ENCODE results near the gene DICER1. TPM values are rescaled to one million over a fixed set of nuclear protein-coding genes. Genes with fewer than 3 reads are reported as not detected.

The DICER1 gene
- total RNA-seq, 1 donor from 2014 or later = 70.1 TPM

- DNase-seq = no peak
Observed at GRCh38 chr14:95122621-95122945, 34.7 kb downstream of the DICER1 start.

DNA sequence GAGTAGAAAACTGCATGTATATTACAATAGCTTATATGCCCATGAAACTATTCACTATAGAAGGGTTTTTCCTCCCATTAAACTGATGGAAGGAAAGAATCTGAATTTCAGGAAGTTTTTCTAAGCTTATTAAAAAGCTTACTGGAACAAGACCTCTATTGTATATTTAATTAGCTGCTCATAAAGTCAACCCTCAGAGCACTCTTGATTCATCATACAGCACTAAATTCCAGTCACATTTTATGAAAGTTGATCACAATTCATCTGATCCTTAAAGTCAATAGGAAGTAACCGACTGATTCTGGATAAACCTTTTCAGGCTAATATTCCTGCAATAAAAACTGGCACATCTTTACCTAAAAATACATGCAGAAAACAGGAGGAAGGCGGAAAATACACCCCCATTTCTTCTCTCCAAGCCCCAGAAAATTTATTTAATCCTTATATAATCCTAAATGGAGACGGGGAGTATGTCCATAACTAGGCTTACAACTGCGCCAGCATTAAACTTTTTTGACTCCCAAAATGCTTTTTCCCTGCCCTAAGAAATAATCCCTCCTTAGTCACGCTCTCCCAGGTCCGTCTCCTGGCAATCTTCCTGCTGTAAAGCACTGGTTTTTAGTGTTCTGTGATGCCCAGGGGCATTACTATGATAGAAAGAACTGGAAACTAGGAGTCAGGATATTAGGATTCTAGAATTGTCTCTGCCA, 35.3 kb downstream of the DICER1 start:
- no peak for DNase-seq

DNA sequence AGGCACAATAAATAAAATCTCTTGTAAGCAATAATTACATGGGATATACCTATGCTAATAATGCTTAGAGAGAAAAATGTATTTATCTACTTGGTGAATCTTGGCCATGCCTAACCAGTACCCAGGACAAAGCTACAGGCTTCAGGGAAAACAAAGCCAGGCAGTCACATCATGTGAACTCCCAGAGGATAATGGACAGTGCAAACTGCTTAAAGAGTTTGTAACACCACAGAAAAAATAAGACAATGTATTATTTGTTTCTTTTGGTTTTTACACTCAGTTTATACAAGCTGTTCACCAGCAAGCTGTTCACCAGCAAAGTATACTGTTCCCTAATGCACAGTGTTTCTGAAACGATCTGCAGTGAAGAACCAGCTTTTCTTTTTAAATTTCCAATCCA, 38.0 kb downstream of the DICER1 start:
- DNase-seq = no peak

GRCh38 chr14:95117937-95118721, 39.2 kb downstream of the DICER1 start:
- DNase-seq = no peak

- no peak for DNase-seq
Observed at GRCh38 chr14:95113476-95113875, 43.9 kb downstream of the DICER1 start.

DNA sequence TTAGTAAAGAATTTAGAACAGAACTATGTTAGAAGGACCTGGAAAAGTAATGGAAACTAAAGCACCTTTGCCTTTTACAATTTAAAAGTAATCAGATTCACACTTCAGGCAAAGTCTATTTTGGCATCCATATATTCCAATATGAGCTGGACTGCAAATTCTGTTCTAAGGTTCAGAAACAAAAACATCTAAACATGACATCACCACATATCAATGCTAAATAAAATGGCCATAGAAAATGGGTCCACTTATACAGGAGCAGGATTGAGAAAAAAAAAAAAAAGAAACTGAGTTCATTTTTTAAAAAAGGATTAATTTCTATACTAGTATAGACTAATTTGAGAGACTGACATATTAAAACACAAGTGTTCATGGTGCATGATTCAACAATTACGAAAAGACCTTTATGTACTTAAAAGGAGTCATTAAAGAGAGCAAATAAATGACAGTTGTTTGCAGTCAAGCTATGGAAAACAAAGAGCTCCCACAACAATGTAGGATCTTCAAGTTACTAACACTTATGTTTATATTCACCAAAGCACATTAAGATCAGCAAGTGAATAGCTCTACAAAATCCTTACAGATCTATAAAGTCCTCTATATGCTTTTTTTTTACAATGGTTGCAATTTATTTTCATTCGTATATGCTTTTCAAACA, 45.7 kb downstream of the DICER1 start:
- DNase-seq = no peak

DNA sequence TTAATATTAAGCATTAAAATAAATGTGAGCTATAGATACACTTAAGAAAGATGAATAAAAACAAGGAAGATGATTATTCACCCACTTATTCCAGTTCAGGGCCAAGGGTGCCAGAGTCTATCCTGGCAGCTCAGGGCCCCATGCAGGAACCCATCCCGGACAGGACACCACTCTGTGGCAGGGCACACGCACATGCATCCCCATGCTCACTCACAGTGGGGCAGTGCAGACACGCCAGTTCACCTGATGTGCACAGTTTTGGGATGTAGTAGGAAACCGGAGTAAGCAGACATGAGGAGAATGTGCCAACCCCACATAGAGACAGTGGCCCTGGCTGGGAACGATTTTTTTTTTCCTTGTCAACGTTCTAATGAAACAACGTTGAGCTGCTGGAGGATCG, 47.2 kb downstream of the DICER1 start:
- DNase-seq = no peak

- DNase-seq = no peak
Observed at GRCh38 chr14:95107711-95108110, 49.6 kb downstream of the DICER1 start.

GRCh38 chr14:95106971-95107370, 50.4 kb downstream of the DICER1 start:
- no peak for DNase-seq

DNA sequence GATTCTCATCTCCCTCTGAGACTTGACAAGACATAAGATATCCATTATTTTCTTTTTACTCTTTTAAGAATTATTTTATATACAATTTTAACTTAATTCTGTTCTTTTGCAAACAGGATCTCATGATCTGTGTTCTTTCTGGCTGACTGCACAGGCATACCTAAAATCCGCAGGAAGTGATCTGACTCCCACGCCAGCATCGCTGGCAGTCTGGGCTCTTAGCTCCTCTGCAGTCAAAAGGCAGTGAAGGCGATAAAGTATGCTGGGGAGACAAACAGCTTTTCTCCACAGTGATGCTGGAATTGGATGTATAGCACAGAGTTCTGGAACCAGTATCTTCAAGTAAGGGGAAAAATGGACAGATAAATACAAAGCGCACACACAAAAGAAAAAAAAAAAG, 52.4 kb downstream of the DICER1 start:
- DNase-seq = no peak

GRCh38 chr14:95102680-95103044, 54.7 kb downstream of the DICER1 start:
- no peak for DNase-seq

DNA sequence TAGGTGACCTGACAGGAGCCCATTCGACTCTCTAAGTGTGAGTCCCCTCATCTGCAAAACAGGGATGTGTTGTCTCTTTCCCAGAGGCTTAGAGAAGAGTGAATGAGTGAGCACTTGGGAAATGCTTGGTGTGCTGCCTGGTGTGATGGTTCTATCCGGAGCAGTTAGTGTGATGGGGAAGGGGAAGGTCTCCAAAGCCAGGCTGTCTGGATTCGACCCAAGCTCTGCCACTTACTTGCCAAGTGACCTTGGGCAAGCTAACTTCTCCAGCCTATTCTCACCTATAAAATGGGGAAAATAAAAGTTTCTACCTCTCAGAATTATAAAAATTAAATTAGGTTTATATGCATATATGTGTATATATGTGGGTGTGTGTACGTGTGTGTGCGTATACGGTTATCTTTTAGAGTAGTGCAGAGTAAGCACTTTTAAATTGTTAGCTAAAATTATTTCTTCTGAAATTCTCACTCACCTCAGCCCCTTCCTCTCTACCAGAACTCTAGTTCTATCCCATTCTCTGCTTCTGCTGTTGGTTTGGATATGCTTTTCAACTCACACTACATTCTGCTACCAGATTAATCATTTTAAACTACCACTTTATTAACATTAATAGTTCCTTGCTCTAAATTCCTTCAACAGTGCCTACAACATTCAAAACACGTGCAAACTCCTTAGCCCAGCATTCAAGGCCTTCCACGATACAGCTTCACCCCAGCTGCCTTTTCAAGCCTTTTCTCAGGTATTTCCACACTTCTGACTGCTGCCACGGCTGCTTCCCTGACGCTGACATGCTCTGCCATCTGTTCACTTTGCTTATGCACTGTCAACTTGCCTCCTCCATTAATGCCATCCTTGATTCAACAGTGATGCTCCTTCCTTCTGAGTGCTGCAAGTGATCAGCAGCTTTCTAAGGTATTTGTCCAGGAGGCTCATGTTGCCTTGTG, 55.3 kb downstream of the DICER1 start:
- no peak for DNase-seq

DNA sequence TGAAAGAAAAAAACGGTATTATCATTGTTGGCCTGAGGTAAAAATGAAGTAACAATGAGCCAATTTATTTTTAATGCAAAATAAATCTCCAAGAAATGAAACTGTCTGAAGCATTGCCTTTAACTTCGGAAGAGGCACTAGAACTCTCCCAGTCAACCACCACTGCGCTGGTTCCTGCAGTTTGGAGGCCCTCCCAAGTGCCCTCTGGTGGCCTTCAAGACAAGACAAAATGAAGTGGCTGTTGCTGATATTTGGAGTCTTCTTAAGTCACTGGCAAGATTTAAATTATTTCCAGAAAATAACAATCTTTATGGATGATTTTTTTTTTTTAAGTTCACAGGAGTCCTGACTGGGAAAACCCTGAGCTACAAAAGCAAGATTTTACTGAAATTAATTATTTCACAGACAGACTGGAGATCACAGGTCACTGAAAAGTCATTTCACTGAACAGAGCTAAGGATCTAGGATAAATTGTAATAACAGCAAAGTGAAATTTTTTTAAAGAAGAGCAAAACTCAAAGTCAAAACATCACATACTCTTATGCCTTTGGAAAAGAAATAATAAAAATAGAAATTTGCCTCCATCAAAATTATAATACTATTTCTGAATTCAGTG, 58.2 kb downstream of the DICER1 start:
- DNase-seq = peak; percentile 72

- no peak for DNase-seq
Observed at GRCh38 chr14:95097385-95097784, 59.9 kb downstream of the DICER1 start.

- no peak for DNase-seq
Observed at GRCh38 chr14:95096476-95096875, 60.9 kb downstream of the DICER1 start.

DNA sequence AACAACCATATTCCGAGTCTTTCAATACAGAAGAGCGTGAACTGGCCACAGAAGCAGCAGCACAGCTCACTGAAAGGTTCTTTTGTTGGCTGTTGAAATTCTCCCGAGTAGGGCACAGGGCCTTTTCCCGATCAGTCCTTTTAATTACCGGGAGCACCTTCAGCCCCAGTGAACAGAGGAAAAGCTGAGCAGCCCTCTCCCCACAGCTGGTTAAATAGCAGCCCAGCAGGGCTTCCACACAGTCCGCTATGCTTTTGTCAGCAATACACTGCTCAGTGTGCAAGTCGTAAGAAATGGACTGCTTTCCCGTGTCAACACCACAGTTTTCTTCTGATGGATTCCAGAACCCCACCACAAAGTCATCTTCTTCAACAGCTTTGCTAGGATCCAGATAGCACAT, 61.3 kb downstream of the DICER1 start:
- DNase-seq = no peak

- DNase-seq = no peak
Observed at GRCh38 chr14:95092723-95093122, 64.6 kb downstream of the DICER1 start.

- no peak for DNase-seq
Observed at GRCh38 chr14:95091581-95091980, 65.7 kb downstream of the DICER1 start.

GRCh38 chr14:95088665-95089064, 68.7 kb downstream of the DICER1 start:
- no peak for DNase-seq

DNA sequence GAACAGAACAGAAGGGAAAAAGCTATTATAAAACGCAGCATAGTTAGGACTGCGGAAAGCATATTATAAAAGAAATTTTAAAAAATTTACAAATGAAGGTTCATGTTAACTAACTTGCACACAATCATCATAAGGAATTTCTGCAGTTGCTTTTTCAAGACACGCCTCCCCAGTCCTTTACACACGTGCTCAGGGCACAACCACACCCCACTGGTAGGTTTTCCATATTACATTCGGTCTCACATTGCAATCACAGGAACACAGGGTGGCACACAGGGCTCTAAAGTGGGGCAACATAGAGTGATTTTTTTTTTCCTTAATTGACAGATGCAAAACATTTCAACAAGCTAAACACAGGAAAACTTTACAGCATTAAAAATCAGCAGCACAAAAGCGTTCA, 69.7 kb downstream of the DICER1 start:
- no peak for DNase-seq

GRCh38 chr14:95085321-95085720, 72.0 kb downstream of the DICER1 start:
- no peak for DNase-seq

DNA sequence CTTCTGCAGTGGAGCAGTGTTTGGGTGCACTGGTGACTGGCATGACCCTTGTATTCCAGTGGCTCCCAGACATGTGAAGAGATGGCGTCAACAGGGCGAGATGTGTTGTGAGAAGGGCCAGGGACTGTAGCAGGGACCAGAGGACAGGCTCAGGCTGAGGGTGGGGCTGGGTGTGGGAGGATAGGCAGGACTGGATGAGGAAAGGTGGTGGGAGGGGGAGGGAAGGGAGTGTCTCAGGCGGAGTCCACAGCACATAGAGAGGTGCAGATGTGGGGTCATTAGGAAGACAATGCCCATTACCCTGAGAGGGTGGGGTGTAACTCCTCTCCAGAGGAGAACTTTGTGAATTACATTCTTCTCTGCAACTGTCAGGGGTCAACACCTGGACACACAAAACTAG, 78.5 kb downstream of the DICER1 start:
- no peak for DNase-seq
